ENCODE results near the gene LYPD6. TPM values are rescaled to one million over a fixed set of nuclear protein-coding genes. Genes with fewer than 3 reads are reported as not detected.

Gene LYPD6
- polyA plus RNA-seq, 1 of the 3 experiments (the other 2 are of a cell fraction), result 8.1 TPM

- TF ChIP-seq EZH2phosphoT487 (IDR thresholded peaks at IDR 0.05; ENCODE audit: borderline replicate concordance, low read depth), result no peak
These were observed 39.7 kb upstream of the LYPD6 start (continued) for GRCh38 chr2:149290662-149291061.

DNA sequence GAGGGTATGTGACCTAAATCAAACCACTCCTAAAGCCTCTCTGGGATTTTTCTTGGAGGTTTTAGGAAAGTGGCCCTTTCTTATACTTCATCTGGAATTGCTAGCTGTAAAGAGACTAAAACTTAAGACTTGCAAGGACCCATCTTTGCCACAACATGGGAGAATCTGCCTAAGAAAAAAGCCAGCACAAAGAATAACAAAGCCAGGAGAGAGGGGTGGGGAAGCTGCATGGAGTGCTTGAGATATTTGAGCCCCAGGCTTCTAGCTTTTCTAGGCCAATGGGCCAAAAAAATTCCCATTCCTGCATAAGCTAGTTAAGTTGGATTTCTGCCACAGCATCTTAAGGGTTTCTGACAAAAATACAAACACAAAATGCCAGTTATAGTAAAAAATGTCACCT is 38.5 kb upstream of the LYPD6 start:
- no peaks in the 10 kb centered on the region for H3K4me1 ChIP-seq (ENCODE audit: control insufficient read depth in 1 of 2, insufficient read depth in 2 of 2, low read depth in 1 of 2, low read length in 1 of 2)
- no peaks in the 10 kb centered on the region for H3K79me2 ChIP-seq (ENCODE audit: insufficient read depth)
- CTCF ChIA-PET, result interaction anchor here (0.7 to 1.0 kb wide), 2 partner anchors 269 to 274 kb away, joined by 3 to 5 read pairs; no protein-coding TSS in a partner anchor
- POLR2A ChIA-PET, result no interaction called here
- DNase-seq, result no peak
- no peaks in the 10 kb centered on the region for H3F3A ChIP-seq (replicated peaks; ENCODE audit: insufficient read depth)
- no peak overlapping the region for H3K4me2 ChIP-seq
- H3K9ac ChIP-seq, result no peak overlapping the region
- no peaks in the 10 kb centered on the region for H3K36me3 ChIP-seq (replicated peaks in 1 of 2; ENCODE audit: control insufficient read depth in 1 of 2, insufficient read depth in 2 of 2, low read length in 1 of 2)
- no peak overlapping the region for H3K4me3 ChIP-seq (ENCODE audit: low read depth in 2 of 2, low read length in 1 of 2)
- no peaks in the 10 kb centered on the region for H3K27me3 ChIP-seq (ENCODE audit: insufficient read depth)
- H3K9me3 ChIP-seq, result no peaks in the 10 kb centered on the region
- no peaks in the 10 kb centered on the region for H3K9me2 ChIP-seq
- H2AFZ ChIP-seq (ENCODE audit: low read depth), result no peak overlapping the region
- H4K20me1 ChIP-seq (ENCODE audit: insufficient read depth), result no peaks in the 10 kb centered on the region
- TF ChIP-seq FOSL2 (IDR thresholded peaks at IDR 0.05; ENCODE audit: borderline replicate concordance, low read depth) (no peak), RXRA (IDR thresholded peaks at IDR 0.05; ENCODE audit: borderline replicate concordance, low read depth) (no peak), GABPA (IDR thresholded peaks at IDR 0.05; ENCODE audit: low read depth) (no peak), GATA2 (CRISPR knock-in tag; IDR thresholded peaks at IDR 0.05) (no peak), MXI1 (IDR thresholded peaks at IDR 0.05; ENCODE audit: low read depth, low read length) (no peak), EZH2phosphoT487 (IDR thresholded peaks at IDR 0.05; ENCODE audit: borderline replicate concordance, low read depth) (no peak), FOXJ3 (CRISPR knock-in tag; IDR thresholded peaks at IDR 0.05) (no peak), MEF2A (IDR thresholded peaks at IDR 0.05; ENCODE audit: borderline replicate concordance, low read depth) (no peak), NRF1 (IDR thresholded peaks at IDR 0.05; ENCODE audit: low read depth, low read length) (no peak), CHD2 (IDR thresholded peaks at IDR 0.05; ENCODE audit: low read length, partially characterized antibody) (no peak), CTCF (IDR thresholded peaks at IDR 0.05) (no peak), JUND (IDR thresholded peaks at IDR 0.05) (no peak), TEAD4 (IDR thresholded peaks at IDR 0.05; ENCODE audit: borderline replicate concordance, insufficient read depth) (no peak), EP300 (IDR thresholded peaks at IDR 0.05; ENCODE audit: borderline replicate concordance in 1 of 2, low read depth in 1 of 2, low read length in 1 of 2) (no peak), MAX (IDR thresholded peaks at IDR 0.05; ENCODE audit: low read depth) (no peak), REST (IDR thresholded peaks at IDR 0.05; ENCODE audit: low read depth, low read length) (no peak), RAD21 (IDR thresholded peaks at IDR 0.05; ENCODE audit: low read length) (no peak)
- TF ChIP-seq, protein P1, sequence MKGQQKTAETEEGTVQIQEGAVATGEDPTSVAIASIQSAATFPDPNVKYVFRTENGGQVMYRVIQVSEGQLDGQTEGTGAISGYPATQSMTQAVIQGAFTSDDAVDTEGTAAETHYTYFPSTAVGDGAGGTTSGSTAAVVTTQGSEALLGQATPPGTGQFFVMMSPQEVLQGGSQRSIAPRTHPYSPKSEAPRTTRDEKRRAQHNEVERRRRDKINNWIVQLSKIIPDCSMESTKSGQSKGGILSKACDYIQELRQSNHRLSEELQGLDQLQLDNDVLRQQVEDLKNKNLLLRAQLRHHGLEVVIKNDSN (IDR thresholded peaks at IDR 0.05; ENCODE audit: borderline replicate concordance, low read depth), result no peak
- H3K27ac ChIP-seq (ENCODE audit: low read depth in 2 of 2, low read length in 1 of 2), result no peak overlapping the region
